ENCODE measurements around the gene PXMP2. TPM values are rescaled to one million over a fixed set of nuclear protein-coding genes. Genes with fewer than 3 reads are reported as not detected.

PXMP2 gene
- total RNA-seq, 1 donor = 10.1 TPM

GRCh38 chr12:132713123-132713522 is 25.7 kb downstream of the PXMP2 start:
- Histone ChIP-seq H4K20me1 (ENCODE audit: insufficient read depth, low read length) (peaks cover 8% of the 10 kb centered on the region), H3K36me3 (ENCODE audit: insufficient read depth, low read length) (peaks cover 5% of the 10 kb centered on the region), H3K9me3 (ENCODE audit: low read depth, low read length) (no peaks in the 10 kb centered on the region), H3K27me3 (ENCODE audit: insufficient read depth, low read length) (no peaks in the 10 kb centered on the region), H3K4me2 (ENCODE audit: insufficient read depth, low read length) (no peak overlapping the region), H3K27ac (ENCODE audit: low read depth, low read length) (no peak overlapping the region), H2AFZ (ENCODE audit: low read length) (no peak overlapping the region), H3K4me3 (ENCODE audit: insufficient read depth, low read length) (no peak overlapping the region), H3K79me2 (ENCODE audit: insufficient read depth, low read length) (peaks cover 54% of the 10 kb centered on the region), H3K4me1 (ENCODE audit: insufficient read depth, low read length) (peaks cover 11% of the 10 kb centered on the region)
- TF ChIP-seq CTCF (IDR thresholded peaks at IDR 0.05; ENCODE audit: extremely low read depth, low read depth, low read length) = no peak
- no peak for DNase-seq (ENCODE audit: insufficient read length, low spot score, missing footprints)

GRCh38 chr12:132715874-132716273 is 28.5 kb downstream of the PXMP2 start:
- Histone ChIP-seq H3K27ac (ENCODE audit: low read depth, low read length) (no peak overlapping the region), H3K4me1 (ENCODE audit: insufficient read depth, low read length) (peaks cover 6% of the 10 kb centered on the region), H3K27me3 (ENCODE audit: insufficient read depth, low read length) (no peaks in the 10 kb centered on the region), H3K9me3 (ENCODE audit: low read depth, low read length) (no peaks in the 10 kb centered on the region), H3K4me2 (ENCODE audit: insufficient read depth, low read length) (no peak overlapping the region), H2AFZ (ENCODE audit: low read length) (no peak overlapping the region), H4K20me1 (ENCODE audit: insufficient read depth, low read length) (peaks cover 14% of the 10 kb centered on the region), H3K4me3 (ENCODE audit: insufficient read depth, low read length) (no peak overlapping the region), H3K79me2 (ENCODE audit: insufficient read depth, low read length) (peaks cover 50% of the 10 kb centered on the region), H3K36me3 (ENCODE audit: insufficient read depth, low read length) (peaks cover 26% of the 10 kb centered on the region)
- no peak for TF ChIP-seq CTCF (IDR thresholded peaks at IDR 0.05; ENCODE audit: extremely low read depth, low read depth, low read length)
- DNase-seq (ENCODE audit: insufficient read length, low spot score, missing footprints) = no peak

GRCh38 chr12:132716356-132716755 is 29.0 kb downstream of the PXMP2 start:
- H3K36me3 ChIP-seq (ENCODE audit: insufficient read depth, low read length) = peaks cover 31% of the 10 kb centered on the region
- H3K27ac ChIP-seq (ENCODE audit: low read depth, low read length) = no peak overlapping the region
- H3K4me1 ChIP-seq (ENCODE audit: insufficient read depth, low read length) = peaks cover 6% of the 10 kb centered on the region
- peak; percentile 65 for DNase-seq (ENCODE audit: insufficient read length, low spot score, missing footprints)
- H3K4me2 ChIP-seq (ENCODE audit: insufficient read depth, low read length) = no peak overlapping the region
- peaks cover 49% of the 10 kb centered on the region for H3K79me2 ChIP-seq (ENCODE audit: insufficient read depth, low read length)
- no peaks in the 10 kb centered on the region for H3K27me3 ChIP-seq (ENCODE audit: insufficient read depth, low read length)
- H3K4me3 ChIP-seq (ENCODE audit: insufficient read depth, low read length) = no peak overlapping the region
- peaks cover 17% of the 10 kb centered on the region for H4K20me1 ChIP-seq (ENCODE audit: insufficient read depth, low read length)
- H3K9me3 ChIP-seq (ENCODE audit: low read depth, low read length) = no peaks in the 10 kb centered on the region
- no peak for TF ChIP-seq CTCF (IDR thresholded peaks at IDR 0.05; ENCODE audit: extremely low read depth, low read depth, low read length)
- H2AFZ ChIP-seq (ENCODE audit: low read length) = no peak overlapping the region

- H3K9me3 ChIP-seq (ENCODE audit: low read depth, low read length) = no peaks in the 10 kb centered on the region
- H3K27me3 ChIP-seq (ENCODE audit: insufficient read depth, low read length) = no peaks in the 10 kb centered on the region
- peaks cover 19% of the 10 kb centered on the region for H4K20me1 ChIP-seq (ENCODE audit: insufficient read depth, low read length)
- H3K36me3 ChIP-seq (ENCODE audit: insufficient read depth, low read length) = peaks cover 35% of the 10 kb centered on the region
- H3K27ac ChIP-seq (ENCODE audit: low read depth, low read length) = no peak overlapping the region
- DNase-seq (ENCODE audit: insufficient read length, low spot score, missing footprints) = peak; percentile 73
- H3K79me2 ChIP-seq (ENCODE audit: insufficient read depth, low read length) = peaks cover 45% of the 10 kb centered on the region
- H3K4me2 ChIP-seq (ENCODE audit: insufficient read depth, low read length) = no peak overlapping the region
- H3K4me3 ChIP-seq (ENCODE audit: insufficient read depth, low read length) = no peak overlapping the region
- H2AFZ ChIP-seq (ENCODE audit: low read length) = no peak overlapping the region
- no peaks in the 10 kb centered on the region for H3K4me1 ChIP-seq (ENCODE audit: insufficient read depth, low read length)
- no peak for TF ChIP-seq CTCF (IDR thresholded peaks at IDR 0.05; ENCODE audit: extremely low read depth, low read depth, low read length)
Observed at GRCh38 chr12:132717011-132717410, 29.6 kb downstream of the PXMP2 start.

Data from osteoblast (primary cell).